ENCODE data around the gene COBL. TPM values are rescaled to one million over a fixed set of nuclear protein-coding genes. Genes with fewer than 3 reads are reported as not detected.

The COBL gene
- total and polyA plus RNA-seq, 2 of the 4 experiments (the other 2 are of a cell fraction) = under 0.01 TPM; not detected in 1

DNA sequence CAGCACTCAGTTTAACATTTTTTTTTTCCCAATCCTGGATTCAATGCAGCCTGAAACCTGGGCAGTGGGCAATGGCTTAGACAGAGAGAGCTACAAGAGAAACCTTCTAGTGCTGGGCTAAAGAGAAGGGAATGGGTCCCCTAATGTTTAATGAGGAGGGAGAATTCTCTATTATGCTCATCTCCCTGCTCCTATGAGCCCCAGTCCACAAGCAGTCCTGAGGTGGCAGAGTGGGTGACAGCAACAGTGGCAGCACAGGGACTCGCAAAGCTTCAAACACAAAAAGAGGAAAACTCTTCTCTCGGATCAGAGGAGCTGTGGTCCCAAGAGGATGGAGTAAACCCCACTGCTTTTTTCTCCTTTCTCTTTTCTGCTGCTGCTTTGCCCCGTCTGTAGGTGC lies 36.5 kb downstream of the COBL start:
- no peaks in the 10 kb centered on the region for H3K27me3 ChIP-seq (ENCODE audit: control insufficient read depth, insufficient read depth, low read length)
- H3K27ac ChIP-seq (ENCODE audit: insufficient read depth, low read length) = no peak overlapping the region
- no peak overlapping the region for H4K5ac ChIP-seq (ENCODE audit: low read depth, low read length)
- H2BK15ac ChIP-seq (ENCODE audit: low read depth, low read length) = no peak overlapping the region
- no peak overlapping the region for H3K4me2 ChIP-seq (ENCODE audit: low read depth, low read length)
- intact Hi-C loops (cut with micrococcal nuclease) (no loop called here), in situ Hi-C loops (cut with MboI; ENCODE audit: low sequenced_read_pairs) (no loop called here), dilution Hi-C loops (cut with HindIII; ENCODE audit: low sequenced_read_pairs, unreplicated experiment) (no loop called here)
- no peak overlapping the region for H2BK120ac ChIP-seq (ENCODE audit: low read depth, low read length)
- no peaks in the 10 kb centered on the region for H3K36me3 ChIP-seq (ENCODE audit: control insufficient read depth, insufficient read depth, low read length)
- H3K4me3 ChIP-seq (ENCODE audit: insufficient read depth, low read depth, low read length) = no peak overlapping the region
- TF ChIP-seq MAFK (IDR thresholded peaks at IDR 0.05; ENCODE audit: low read depth, low read length) (no peak), RFX5 (IDR thresholded peaks at IDR 0.05; ENCODE audit: low read depth, low read length) (no peak), MAZ (IDR thresholded peaks at IDR 0.05; ENCODE audit: borderline replicate concordance, low read depth, low read length) (no peak), CEBPB (IDR thresholded peaks at IDR 0.05; ENCODE audit: low read depth, low read length) (no peak), FOS (IDR thresholded peaks at IDR 0.05; ENCODE audit: low read depth, low read length) (no peak)
- H3K9me1 ChIP-seq (ENCODE audit: insufficient read depth, low read length) = no peaks in the 10 kb centered on the region
- H2BK5ac ChIP-seq (ENCODE audit: low read depth, low read length, poor library complexity, severe bottlenecking) = no peak overlapping the region
- no peak overlapping the region for H3K56ac ChIP-seq (ENCODE audit: extremely low read depth, insufficient read depth, low read length)
- no peaks in the 10 kb centered on the region for H3K9me3 ChIP-seq (ENCODE audit: control insufficient read depth, insufficient read depth, low read length)
- H2BK20ac ChIP-seq (ENCODE audit: low read depth, low read length) = no peak overlapping the region
- no peak overlapping the region for H2AK9ac ChIP-seq (replicated peaks; ENCODE audit: low read depth, low read length, poor library complexity)
- no peak overlapping the region for H4K8ac ChIP-seq (ENCODE audit: low read depth in 2 of 2, low read length in 2 of 2)
- no peak overlapping the region for H3K4ac ChIP-seq (ENCODE audit: low read depth, low read length)
- no peak overlapping the region for H2AFZ ChIP-seq (replicated peaks; ENCODE audit: low read length, poor library complexity)
- no peak for DNase-seq
- ATAC-seq (ENCODE audit: low read depth) = no peak
- no peaks in the 10 kb centered on the region for H4K20me1 ChIP-seq (ENCODE audit: insufficient read depth, low read length)
- no TSS peak for BruUV-seq (replicated peaks)
- no peak overlapping the region for H3K18ac ChIP-seq (ENCODE audit: low read depth, low read length)
- H4K91ac ChIP-seq (ENCODE audit: insufficient read depth, low read depth, low read length) = no peak overlapping the region
- H3K4me1 ChIP-seq (ENCODE audit: control insufficient read depth, insufficient read depth, low read length) = no peaks in the 10 kb centered on the region
- ChIA-PET CTCF (no interaction called here), POLR2A (ENCODE audit: unreplicated experiment) (no interaction called here)
- H3K14ac ChIP-seq (replicated peaks; ENCODE audit: low read depth, low read length) = no peak overlapping the region
- no peaks in the 10 kb centered on the region for H3K79me1 ChIP-seq (ENCODE audit: low read depth in 1 of 2, low read length in 2 of 2)
- H3K9ac ChIP-seq (ENCODE audit: low read depth, low read length) = no peak overlapping the region
- H2AK5ac ChIP-seq (ENCODE audit: low read depth, low read length) = no peak overlapping the region
- H3K23ac ChIP-seq (ENCODE audit: low read depth, low read length) = no peak overlapping the region
- WGBS, 2 experiments (ENCODE audit: extremely low coverage in 2 of 2, insufficient read length in 1 of 2) = 20% methylated on average over 1 of the region's 3 CpGs; no CpG with 5 or more reads in 1 of the 2 experiments

Data from IMR-90 (cell line).